ENCODE measurements around the gene ACTG1. TPM values are rescaled to one million over a fixed set of nuclear protein-coding genes. Genes with fewer than 3 reads are reported as not detected.

ACTG1 gene
- polyA plus RNA-seq, 1 of the 3 experiments (the other 2 are of a cell fraction) = 7,871 TPM

DNA sequence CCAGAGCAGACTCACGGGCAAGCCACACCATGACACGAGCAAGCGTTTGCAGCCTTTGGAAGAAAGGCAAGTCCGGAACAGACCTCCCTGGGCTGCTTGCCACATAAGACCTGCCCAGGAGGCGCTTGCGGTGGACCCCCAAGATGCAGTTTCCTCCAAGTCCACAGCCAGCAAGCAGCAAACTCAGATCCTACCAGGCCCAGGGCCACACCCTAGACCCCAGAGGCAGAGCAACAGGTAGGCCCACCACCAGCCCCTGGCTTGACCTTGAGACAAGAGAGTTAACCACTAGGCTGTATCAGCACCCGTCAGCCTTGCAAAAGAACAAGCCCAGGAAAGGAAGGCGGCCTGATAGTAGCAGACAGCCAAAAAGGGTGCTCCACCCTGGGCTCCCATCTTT is 37.2 kb upstream of the ACTG1 start:
- Histone ChIP-seq H3K4me2 (no peak overlapping the region), H3K79me2 (ENCODE audit: insufficient read depth) (peaks cover 41% of the 10 kb centered on the region), H3K27ac (ENCODE audit: low read depth in 2 of 2, low read length in 1 of 2) (no peak overlapping the region), H3K9ac (no peak overlapping the region), H4K20me1 (ENCODE audit: insufficient read depth) (peaks cover 12% of the 10 kb centered on the region; the same call in 1 of the 2 replicates), H3K9me2 (no peaks in the 10 kb centered on the region), H3K27me3 (ENCODE audit: insufficient read depth) (no peaks in the 10 kb centered on the region), H3K36me3 (replicated peaks in 1 of 2; ENCODE audit: control insufficient read depth in 1 of 2, insufficient read depth in 2 of 2, low read length in 1 of 2) (peaks cover 34 to 48% of the 10 kb centered on the region in 2 experiments), H3K4me1 (ENCODE audit: control insufficient read depth in 1 of 2, insufficient read depth in 2 of 2, low read depth in 1 of 2, low read length in 1 of 2) (peaks cover 9 to 26% of the 10 kb centered on the region in 2 experiments; a peak in 2 of 4 replicates), H3F3A (replicated peaks; ENCODE audit: insufficient read depth) (peaks cover 23% of the 10 kb centered on the region), H3K4me3 (ENCODE audit: low read depth in 2 of 2, low read length in 1 of 2) (no peak overlapping the region), H2AFZ (ENCODE audit: low read depth) (no peak overlapping the region), H3K9me3 (no peaks in the 10 kb centered on the region)
- WGBS (ENCODE audit: low lambda C conversion rate) = 98% methylated on average over 3 of the region's 8 CpGs
- no peak for TF ChIP-seq MEF2A (IDR thresholded peaks at IDR 0.05; ENCODE audit: borderline replicate concordance, low read depth)
- TF ChIP-seq, protein P1, sequence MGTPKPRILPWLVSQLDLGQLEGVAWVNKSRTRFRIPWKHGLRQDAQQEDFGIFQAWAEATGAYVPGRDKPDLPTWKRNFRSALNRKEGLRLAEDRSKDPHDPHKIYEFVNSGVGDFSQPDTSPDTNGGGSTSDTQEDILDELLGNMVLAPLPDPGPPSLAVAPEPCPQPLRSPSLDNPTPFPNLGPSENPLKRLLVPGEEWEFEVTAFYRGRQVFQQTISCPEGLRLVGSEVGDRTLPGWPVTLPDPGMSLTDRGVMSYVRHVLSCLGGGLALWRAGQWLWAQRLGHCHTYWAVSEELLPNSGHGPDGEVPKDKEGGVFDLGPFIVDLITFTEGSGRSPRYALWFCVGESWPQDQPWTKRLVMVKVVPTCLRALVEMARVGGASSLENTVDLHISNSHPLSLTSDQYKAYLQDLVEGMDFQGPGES (IDR thresholded peaks at IDR 0.05; ENCODE audit: low read depth, low read length) = no peak
- TF ChIP-seq SIN3A (IDR thresholded peaks at IDR 0.05; ENCODE audit: borderline replicate concordance, low read depth, low read length) = no peak
- no peak for TF ChIP-seq NFIC (IDR thresholded peaks at IDR 0.05; ENCODE audit: borderline replicate concordance)
- no peak for TF ChIP-seq RCOR1 (IDR thresholded peaks at IDR 0.05; ENCODE audit: low read length)
- TF ChIP-seq RAD21 (IDR thresholded peaks at IDR 0.05; ENCODE audit: low read length) = no peak
- TF ChIP-seq ELF1 (IDR thresholded peaks at IDR 0.05) = no peak
- no peak for TF ChIP-seq TAF1 (IDR thresholded peaks at IDR 0.05; ENCODE audit: borderline replicate concordance, low read depth, low read length)
- ChIA-PET CTCF (interaction anchor here (1.0 to 3.3 kb wide), 4 partner anchors 13 to 109 kb away, joined by 3 to 24 read pairs (median 8); no protein-coding TSS in a partner anchor), POLR2A (no interaction called here)
- DNase-seq = no peak

DNA sequence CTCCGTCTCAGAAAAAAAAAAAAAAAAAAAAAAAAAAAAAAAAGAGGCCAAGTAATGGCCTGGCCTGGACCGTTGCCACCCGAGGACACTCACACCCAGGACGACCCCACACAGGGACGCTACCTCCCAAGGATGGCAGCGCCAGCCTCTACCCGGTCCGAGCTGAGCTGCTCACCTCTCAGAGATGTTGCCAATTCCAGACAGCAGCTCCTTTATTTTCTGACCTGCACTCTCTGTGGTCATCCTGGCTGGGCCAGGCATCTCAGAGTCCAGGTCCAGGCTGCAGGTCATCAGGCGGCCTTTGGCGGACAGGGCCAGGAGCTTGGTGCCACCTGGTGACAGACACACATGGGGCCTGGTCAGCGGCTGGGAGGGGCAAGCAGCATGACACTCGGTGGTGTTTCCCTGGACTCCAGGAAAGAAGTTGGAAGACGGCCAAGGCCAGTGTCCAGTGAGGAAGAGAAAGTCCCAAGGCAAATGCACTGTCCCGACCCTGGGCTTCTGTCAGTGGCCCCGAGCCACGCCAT is 36.5 kb upstream of the ACTG1 start:
- no peak overlapping the region for H3K4me2 ChIP-seq
- no peak overlapping the region for H3K27ac ChIP-seq (ENCODE audit: low read depth in 2 of 2, low read length in 1 of 2)
- no peaks in the 10 kb centered on the region for H3K27me3 ChIP-seq (ENCODE audit: insufficient read depth)
- TF ChIP-seq FOXJ3 (CRISPR knock-in tag; IDR thresholded peaks at IDR 0.05) = no peak
- TF ChIP-seq POLR2AphosphoS5 (IDR thresholded peaks at IDR 0.05; ENCODE audit: low read depth, low read length) = no peak
- TF ChIP-seq, protein P2, sequence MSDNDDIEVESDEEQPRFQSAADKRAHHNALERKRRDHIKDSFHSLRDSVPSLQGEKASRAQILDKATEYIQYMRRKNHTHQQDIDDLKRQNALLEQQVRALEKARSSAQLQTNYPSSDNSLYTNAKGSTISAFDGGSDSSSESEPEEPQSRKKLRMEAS (IDR thresholded peaks at IDR 0.05; ENCODE audit: low read depth) = no peak
- TF ChIP-seq GATA2 (CRISPR knock-in tag; IDR thresholded peaks at IDR 0.05) = no peak
- 0 out of 2 replicates have a peak, but pooled peaks have one; percentile 18 for TF ChIP-seq RAD21 (IDR thresholded peaks at IDR 0.05; ENCODE audit: low read length)
- no peak for DNase-seq
- peaks cover 39 to 55% of the 10 kb centered on the region in 2 experiments for H3K36me3 ChIP-seq (replicated peaks in 1 of 2; ENCODE audit: control insufficient read depth in 1 of 2, insufficient read depth in 2 of 2, low read length in 1 of 2)
- H3K9ac ChIP-seq = no peak overlapping the region
- WGBS (ENCODE audit: low lambda C conversion rate) = 88% methylated on average over 16 of the region's 16 CpGs
- no peak overlapping the region for H3K4me3 ChIP-seq (ENCODE audit: low read depth in 2 of 2, low read length in 1 of 2)
- H3K79me2 ChIP-seq (ENCODE audit: insufficient read depth) = peaks cover 41% of the 10 kb centered on the region
- ChIA-PET CTCF (interaction anchor here (1.0 to 2.3 kb wide), 2 partner anchors 12 to 109 kb away, joined by 3 to 11 read pairs; no protein-coding TSS in a partner anchor), POLR2A (no interaction called here)
- H2AFZ ChIP-seq (ENCODE audit: low read depth) = no peak overlapping the region
- no peaks in the 10 kb centered on the region for H3K9me2 ChIP-seq
- peaks cover 5 to 24% of the 10 kb centered on the region in 2 experiments; a peak in 2 of 4 replicates for H3K4me1 ChIP-seq (ENCODE audit: control insufficient read depth in 1 of 2, insufficient read depth in 2 of 2, low read depth in 1 of 2, low read length in 1 of 2)
- no peaks in the 10 kb centered on the region for H3K9me3 ChIP-seq
- H3F3A ChIP-seq (replicated peaks; ENCODE audit: insufficient read depth) = peaks cover 16% of the 10 kb centered on the region
- peaks cover 12% of the 10 kb centered on the region; the same call in 1 of the 2 replicates for H4K20me1 ChIP-seq (ENCODE audit: insufficient read depth)

All from SK-N-SH (cell line).